IPS-15b (cell line): Measurements from ENCODE around the gene CFTR.

Source experiments
- H3K27me3 ChIP-seq: one replicate; pipeline ENCODE4 v1.6.1; 2013; ENCODE audit warnings: low read length; ENCODE audit not compliant: control insufficient read depth, insufficient read depth
- H3K36me3 ChIP-seq: one replicate; pipeline ENCODE4 v1.6.1; 2013; ENCODE audit warnings: low read length; ENCODE audit not compliant: control insufficient read depth, insufficient read depth
- H3K4me1 ChIP-seq: one replicate; pipeline ENCODE4 v1.6.1; 2013; ENCODE audit warnings: mild to moderate bottlenecking, low read length; ENCODE audit not compliant: control insufficient read depth, insufficient read depth
- H3K4me3 ChIP-seq: one replicate; pipeline ENCODE4 v1.5.1; 2013; ENCODE audit warnings: low read depth, low read length
- H3K9ac ChIP-seq: one replicate; pipeline ENCODE4 v1.6.1; 2013; ENCODE audit warnings: low read depth, mild to moderate bottlenecking, low read length
- H3K9me3 ChIP-seq: one replicate; pipeline ENCODE4 v1.6.1; 2013; ENCODE audit warnings: mild to moderate bottlenecking, low read length; ENCODE audit not compliant: control insufficient read depth, insufficient read depth

The CFTR gene

DNA sequence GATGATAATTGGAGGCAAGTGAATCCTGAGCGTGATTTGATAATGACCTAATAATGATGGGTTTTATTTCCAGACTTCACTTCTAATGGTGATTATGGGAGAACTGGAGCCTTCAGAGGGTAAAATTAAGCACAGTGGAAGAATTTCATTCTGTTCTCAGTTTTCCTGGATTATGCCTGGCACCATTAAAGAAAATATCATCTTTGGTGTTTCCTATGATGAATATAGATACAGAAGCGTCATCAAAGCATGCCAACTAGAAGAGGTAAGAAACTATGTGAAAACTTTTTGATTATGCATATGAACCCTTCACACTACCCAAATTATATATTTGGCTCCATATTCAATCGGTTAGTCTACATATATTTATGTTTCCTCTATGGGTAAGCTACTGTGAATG is 79.6 kb downstream of the CFTR start:
- no peak overlapping the region for H3K4me3 ChIP-seq
- H3K9me3 ChIP-seq = no peaks in the 10 kb centered on the region
- no peak overlapping the region for H3K9ac ChIP-seq
- no peaks in the 10 kb centered on the region for H3K27me3 ChIP-seq
- H3K36me3 ChIP-seq = no peaks in the 10 kb centered on the region
- H3K4me1 ChIP-seq = no peaks in the 10 kb centered on the region

DNA sequence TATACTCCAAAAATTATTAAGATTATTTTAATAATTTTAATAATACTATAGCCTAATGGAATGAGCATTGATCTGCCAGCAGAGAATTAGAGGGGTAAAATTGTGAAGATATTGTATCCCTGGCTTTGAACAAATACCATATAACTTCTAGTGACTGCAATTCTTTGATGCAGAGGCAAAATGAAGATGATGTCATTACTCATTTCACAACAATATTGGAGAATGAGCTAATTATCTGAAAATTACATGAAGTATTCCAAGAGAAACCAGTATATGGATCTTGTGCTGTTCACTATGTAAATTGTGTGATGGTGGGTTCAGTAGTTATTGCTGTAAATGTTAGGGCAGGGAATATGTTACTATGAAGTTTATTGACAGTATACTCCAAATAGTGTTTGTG is 80.2 kb downstream of the CFTR start:
- no peak overlapping the region for H3K9ac ChIP-seq

DNA sequence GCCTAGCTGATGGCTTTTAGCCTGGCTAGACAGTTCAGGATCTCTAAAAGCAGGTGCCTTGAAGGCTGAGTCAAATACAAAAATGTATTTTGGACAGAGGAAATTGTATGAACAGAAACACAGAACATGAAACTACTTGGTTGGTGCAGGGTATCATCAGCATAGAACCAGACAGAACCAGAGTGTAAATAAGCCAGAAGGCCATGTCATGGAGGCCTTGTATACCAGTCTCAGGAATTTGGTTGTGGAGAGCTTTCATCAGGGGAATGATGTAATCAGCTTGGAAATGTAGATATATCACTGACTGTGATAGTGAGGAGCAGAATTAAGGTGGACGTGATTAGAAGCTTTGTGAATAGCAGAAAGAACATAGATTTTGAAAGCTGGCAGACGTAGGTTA is 82.9 kb downstream of the CFTR start:
- Histone ChIP-seq H3K27me3 (no peaks in the 10 kb centered on the region), H3K4me1 (no peaks in the 10 kb centered on the region), H3K9ac (no peak overlapping the region), H3K36me3 (no peaks in the 10 kb centered on the region), H3K4me3 (no peak overlapping the region), H3K9me3 (no peaks in the 10 kb centered on the region)

More for the DNA sequence above, 80.2 kb downstream of the CFTR start:
- Histone ChIP-seq H3K27me3 (no peaks in the 10 kb centered on the region), H3K4me3 (no peak overlapping the region), H3K4me1 (no peaks in the 10 kb centered on the region), H3K36me3 (no peaks in the 10 kb centered on the region), H3K9me3 (no peaks in the 10 kb centered on the region)

DNA sequence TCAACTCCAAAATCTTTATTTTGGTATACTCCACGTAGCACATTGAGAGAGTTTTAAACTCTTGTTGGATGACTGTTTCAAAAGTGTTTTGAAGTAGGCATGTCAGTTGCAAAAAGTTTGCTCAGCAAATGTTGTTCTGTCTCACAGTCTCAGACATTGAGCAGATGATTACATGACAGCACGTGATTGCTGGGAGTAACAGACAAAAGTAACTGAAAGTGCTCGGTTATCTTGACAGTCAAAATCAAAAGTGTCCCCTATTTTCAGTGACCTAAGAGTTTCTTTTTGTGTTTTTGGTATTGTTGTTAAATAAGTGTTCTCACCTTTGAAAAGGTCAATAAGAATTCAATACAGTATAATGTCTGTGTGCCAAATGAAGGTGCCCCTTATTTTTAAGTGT is 84.3 kb downstream of the CFTR start:
- Histone ChIP-seq H3K27me3 (no peaks in the 10 kb centered on the region), H3K36me3 (no peaks in the 10 kb centered on the region), H3K9me3 (no peaks in the 10 kb centered on the region), H3K4me1 (no peaks in the 10 kb centered on the region), H3K9ac (no peak overlapping the region), H3K4me3 (no peak overlapping the region)

DNA sequence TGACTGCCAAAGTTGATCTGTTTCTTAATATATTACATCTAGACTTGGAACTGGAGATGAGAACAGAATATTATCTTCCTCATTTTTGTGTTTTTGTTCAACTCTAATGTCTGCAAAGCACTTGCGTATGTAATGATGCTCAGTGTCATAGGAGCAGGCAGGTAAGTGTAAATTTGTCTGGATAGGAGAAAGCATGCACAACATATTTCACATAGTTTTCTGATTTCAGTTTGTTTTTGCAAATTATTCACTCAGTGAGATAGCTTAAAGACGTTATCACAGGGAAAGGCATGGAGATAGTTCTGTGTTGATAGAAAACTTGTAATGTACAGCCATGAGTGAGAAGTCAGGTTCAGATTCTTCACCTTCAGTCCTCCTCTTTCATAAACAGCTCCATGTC is 84.8 kb downstream of the CFTR start:
- Histone ChIP-seq H3K4me1 (no peaks in the 10 kb centered on the region), H3K27me3 (no peaks in the 10 kb centered on the region), H3K9ac (no peak overlapping the region), H3K4me3 (no peak overlapping the region), H3K9me3 (no peaks in the 10 kb centered on the region), H3K36me3 (no peaks in the 10 kb centered on the region)

DNA sequence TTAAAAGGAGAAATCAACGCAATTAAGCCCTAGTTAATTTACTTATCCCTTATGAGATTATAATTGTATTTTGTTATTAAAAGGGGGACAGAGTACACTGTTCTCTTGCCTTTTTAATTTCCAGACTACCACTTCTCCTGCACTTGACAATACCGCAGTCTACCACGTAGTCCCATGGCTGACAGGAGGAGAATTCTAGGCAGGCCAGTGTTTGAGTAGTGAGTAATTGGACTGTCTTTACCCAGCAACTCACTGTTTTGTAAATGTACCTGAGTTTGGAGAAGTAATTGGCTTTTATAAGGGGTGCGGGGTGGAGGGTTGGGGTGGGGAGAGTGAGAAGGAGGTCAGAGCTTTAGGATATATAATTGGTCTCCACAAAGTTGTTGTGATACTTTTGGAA is 85.4 kb downstream of the CFTR start:
- H3K36me3 ChIP-seq = no peaks in the 10 kb centered on the region
- no peak overlapping the region for H3K4me3 ChIP-seq
- no peaks in the 10 kb centered on the region for H3K9me3 ChIP-seq

DNA sequence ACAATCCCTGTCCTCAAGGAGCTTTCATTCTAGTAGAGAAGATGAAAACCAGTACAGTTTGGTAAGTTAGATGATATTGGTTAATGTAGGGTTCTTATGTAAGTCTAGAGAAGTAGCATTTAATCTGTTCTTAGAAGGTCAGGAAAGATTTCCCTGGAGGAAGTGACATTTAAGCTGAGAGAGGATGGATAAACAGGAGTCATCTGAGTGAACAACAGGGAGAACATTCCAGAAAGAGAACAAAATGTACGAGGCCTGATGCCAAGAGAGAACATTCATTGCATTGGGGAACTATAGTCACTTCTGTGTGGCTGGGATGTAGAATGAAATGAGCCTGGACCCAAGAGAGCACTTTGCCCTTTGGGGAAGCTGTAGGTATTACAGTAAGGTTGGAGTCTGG is 88.0 kb downstream of the CFTR start:
- H3K36me3 ChIP-seq = no peaks in the 10 kb centered on the region
- no peaks in the 10 kb centered on the region for H3K4me1 ChIP-seq
- H3K4me3 ChIP-seq = no peak overlapping the region
- no peaks in the 10 kb centered on the region for H3K9me3 ChIP-seq
- no peak overlapping the region for H3K9ac ChIP-seq
- H3K27me3 ChIP-seq = no peaks in the 10 kb centered on the region

More for the DNA sequence above, 85.4 kb downstream of the CFTR start:
- no peaks in the 10 kb centered on the region for H3K4me1 ChIP-seq
- no peak overlapping the region for H3K9ac ChIP-seq
- no peaks in the 10 kb centered on the region for H3K27me3 ChIP-seq

DNA sequence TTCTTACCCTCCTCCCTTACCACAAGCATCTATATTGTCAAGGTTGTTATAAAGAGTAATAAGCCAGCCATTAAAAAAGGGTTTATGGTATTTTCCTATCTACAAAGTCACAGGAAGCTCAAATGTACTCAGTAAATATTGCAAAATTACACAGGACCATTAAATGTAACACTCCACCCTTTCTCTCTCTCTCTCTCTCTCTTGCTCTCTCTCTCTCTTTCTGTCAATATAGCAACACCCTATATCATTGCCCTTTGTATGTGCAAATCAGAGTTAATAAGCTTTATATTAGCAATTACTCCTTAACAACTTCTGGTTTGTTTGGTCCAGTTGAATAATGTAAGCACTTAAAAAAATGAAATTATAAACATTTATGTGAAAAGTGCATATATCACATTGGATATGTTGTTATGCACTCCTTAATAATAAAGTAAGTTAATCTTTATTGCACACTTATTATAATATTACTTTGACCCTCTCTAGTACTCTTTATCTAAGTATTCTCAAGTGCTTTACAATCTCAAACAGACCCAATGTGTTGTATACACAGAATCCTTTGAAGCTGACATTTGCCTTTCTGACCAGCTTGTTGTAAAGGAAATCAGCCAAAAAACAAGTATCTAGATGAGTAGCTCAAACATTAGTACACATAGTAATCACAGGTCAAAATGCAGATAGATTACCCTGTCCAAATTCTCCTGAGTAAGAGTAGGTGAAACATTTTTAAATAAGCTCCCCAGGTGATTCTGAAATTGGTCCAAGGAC is 93.2 kb downstream of the CFTR start:
- Histone ChIP-seq H3K27me3 (no peaks in the 10 kb centered on the region), H3K9ac (no peak overlapping the region), H3K9me3 (no peaks in the 10 kb centered on the region), H3K4me1 (no peaks in the 10 kb centered on the region), H3K4me3 (no peak overlapping the region), H3K36me3 (no peaks in the 10 kb centered on the region)

DNA sequence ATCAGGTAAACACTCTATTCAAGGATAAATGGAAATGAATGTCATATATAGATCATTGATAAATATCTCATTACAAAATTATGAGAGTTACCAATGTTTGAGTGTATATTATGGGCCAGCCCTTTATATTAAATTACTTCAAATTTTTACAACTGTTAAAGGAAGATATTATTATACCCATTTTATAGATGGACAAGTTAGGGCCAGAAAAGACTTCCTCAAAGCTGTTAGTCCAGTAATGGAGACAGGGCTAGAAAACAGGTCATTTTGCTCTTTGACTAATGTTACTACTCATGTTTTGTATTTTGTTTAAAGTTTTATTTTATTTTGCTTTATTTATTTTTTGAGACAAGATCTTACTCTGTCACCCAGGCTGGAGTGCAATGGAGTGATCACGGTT is 101.6 kb downstream of the CFTR start:
- H3K9me3 ChIP-seq = no peaks in the 10 kb centered on the region
- H3K4me1 ChIP-seq = no peaks in the 10 kb centered on the region
- H3K36me3 ChIP-seq = no peaks in the 10 kb centered on the region
- H3K9ac ChIP-seq = no peak overlapping the region
- no peak overlapping the region for H3K4me3 ChIP-seq
- H3K27me3 ChIP-seq = no peaks in the 10 kb centered on the region

DNA sequence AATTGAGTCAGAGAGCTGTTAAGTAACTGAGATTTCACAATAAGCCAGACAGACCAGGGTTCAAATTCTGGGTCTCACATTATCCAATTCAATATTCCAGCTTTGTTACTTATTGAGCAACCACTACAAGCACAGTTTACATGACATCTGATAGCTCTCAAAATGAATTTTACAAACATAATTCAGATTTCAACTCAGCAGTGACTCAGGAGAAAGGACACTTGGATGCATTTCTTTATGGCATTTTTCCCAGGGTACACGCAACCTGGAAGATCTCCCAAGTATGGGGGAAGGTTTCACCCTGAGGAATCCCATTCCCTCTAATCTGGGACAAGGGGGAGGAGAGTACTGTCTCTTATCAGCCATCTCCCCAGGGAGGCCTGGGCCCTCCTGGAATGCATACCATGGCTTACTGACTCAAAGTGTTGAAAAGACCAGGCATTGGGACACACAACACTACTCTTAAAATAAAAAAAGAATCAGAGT is 102.4 kb downstream of the CFTR start:
- Histone ChIP-seq H3K4me3 (no peak overlapping the region), H3K9ac (no peak overlapping the region), H3K36me3 (no peaks in the 10 kb centered on the region), H3K4me1 (peaks cover 4% of the 10 kb centered on the region), H3K9me3 (no peaks in the 10 kb centered on the region), H3K27me3 (no peaks in the 10 kb centered on the region)

DNA sequence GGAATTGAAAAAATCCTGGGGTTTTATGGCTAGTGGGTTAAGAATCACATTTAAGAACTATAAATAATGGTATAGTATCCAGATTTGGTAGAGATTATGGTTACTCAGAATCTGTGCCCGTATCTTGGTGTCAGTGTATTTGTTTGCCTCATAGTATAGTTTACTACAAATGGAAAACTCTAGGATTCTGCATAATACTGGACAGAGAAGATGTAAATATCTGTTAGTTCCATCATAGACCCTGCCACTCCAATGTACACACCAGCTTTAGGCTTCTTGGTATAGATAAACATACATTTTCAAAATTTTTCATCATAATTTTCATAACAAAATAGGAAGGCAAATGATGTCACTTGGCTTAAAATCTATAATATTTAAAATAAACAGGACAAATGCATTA is 108.1 kb downstream of the CFTR start:
- H3K9me3 ChIP-seq = no peaks in the 10 kb centered on the region
- H3K9ac ChIP-seq = no peak overlapping the region
- peaks cover 4% of the 10 kb centered on the region for H3K4me1 ChIP-seq
- H3K27me3 ChIP-seq = no peaks in the 10 kb centered on the region
- H3K4me3 ChIP-seq = no peak overlapping the region
- H3K36me3 ChIP-seq = no peaks in the 10 kb centered on the region

DNA sequence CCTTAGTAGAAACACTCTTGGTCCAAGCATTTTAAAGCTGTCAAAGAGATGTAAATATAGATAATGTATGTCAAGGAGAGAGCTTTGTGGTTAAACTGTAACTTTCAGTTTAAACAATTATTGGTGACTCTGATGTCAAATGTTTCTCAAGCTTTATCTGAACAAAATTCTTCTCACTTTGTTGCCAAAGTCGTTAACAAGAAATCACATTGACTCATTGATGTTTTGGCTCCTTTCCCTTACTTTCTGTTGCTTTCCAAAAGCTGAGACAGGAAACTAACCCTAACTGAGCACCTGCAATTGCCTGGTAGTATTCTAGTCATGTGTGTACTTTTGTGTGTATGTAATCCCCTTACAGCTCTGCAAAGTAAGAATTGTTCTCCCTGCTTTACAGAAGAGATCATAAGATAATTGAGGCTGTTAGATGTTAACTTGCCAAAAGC is 108.5 kb downstream of the CFTR start:
- Histone ChIP-seq H3K27me3 (no peaks in the 10 kb centered on the region), H3K9me3 (no peaks in the 10 kb centered on the region), H3K4me3 (no peak overlapping the region), H3K4me1 (peaks cover 4% of the 10 kb centered on the region), H3K36me3 (no peaks in the 10 kb centered on the region), H3K9ac (no peak overlapping the region)
